Caco-2 (cell line): ENCODE data around the gene KIF26B. TPM values are rescaled to one million over a fixed set of nuclear protein-coding genes. Genes with fewer than 3 reads are reported as not detected.

Experiments
- BruUV-seq: library from RNA; stranded (reverse); fragments of 400-500 nt; replicated peaks from 2 replicates; lab custom pipeline; 2021; lab: Mats Ljungman, UMichigan
- CTCF ChIA-PET: fragments of 300-600 bp; sonication (Branson Sonifier 250); formaldehyde crosslinking; loops from one replicate; lab custom pipeline; 2022; ENCODE audit warnings: antibody characterized with exemption; lab: Charles Lee
- POLR2A ChIA-PET: fragments of 300-600 bp; sonication (Branson Sonifier 250); formaldehyde crosslinking; loops from one replicate; lab custom pipeline; 2022; ENCODE audit warnings: antibody characterized with exemption; lab: Charles Lee
- DNase-seq, 2 experiments: peaks; one replicate each; pipeline versions ENCODE4 v3.0.0 to v3.0.0-alpha.2; 2020 to 2022
- H3K27me3 ChIP-seq: replicated peaks from 2 replicates; pipeline ENCODE4 v1.6.0; 2011; ENCODE audit warnings: low read length; ENCODE audit not compliant: control insufficient read depth, insufficient read depth
- H3K36me3 ChIP-seq: 2 replicates; pipeline ENCODE4 v1.5.1; 2011; ENCODE audit warnings: low read length; ENCODE audit not compliant: control insufficient read depth, insufficient read depth
- H3K4me1 ChIP-seq: fragments of 250-450 bp; sonication (Bioruptor Pico); 2 replicates; pipeline ENCODE4 v1.5.1; 2020; ENCODE audit warnings: mild to moderate bottlenecking
- H3K4me3 ChIP-seq: 2 replicates; pipeline ENCODE4 v1.5.1; 2011; ENCODE audit warnings: low read depth, mild to moderate bottlenecking, control low read depth, low read length
- H3K9me3 ChIP-seq: fragments of 250-450 bp; sonication (Bioruptor Pico); 2 replicates; pipeline ENCODE4 v1.5.1; 2020; ENCODE audit warnings: mild to moderate bottlenecking, moderate library complexity
- H3K27ac Mint-ChIP-seq: one replicate; pipeline ENCODE4 v1.8.0; 2022; ENCODE audit warnings: mixed read lengths; ENCODE audit not compliant: unreplicated experiment
- H3K27me3 Mint-ChIP-seq: one replicate; pipeline ENCODE4 v1.8.0; 2022; ENCODE audit warnings: mixed read lengths; ENCODE audit not compliant: insufficient read depth, unreplicated experiment
- H3K36me3 Mint-ChIP-seq: one replicate; pipeline ENCODE4 v1.8.0; 2022; ENCODE audit warnings: mild to moderate bottlenecking, mixed read lengths; ENCODE audit not compliant: insufficient read depth, unreplicated experiment
- H3K4me1 Mint-ChIP-seq: one replicate; pipeline ENCODE4 v1.8.0; 2022; ENCODE audit warnings: low read depth, mixed read lengths; ENCODE audit not compliant: unreplicated experiment
- H3K4me3 Mint-ChIP-seq: one replicate; pipeline ENCODE4 v1.8.0; 2022; ENCODE audit warnings: mild to moderate bottlenecking, moderate library complexity, mixed read lengths; ENCODE audit not compliant: unreplicated experiment
- H3K9me3 Mint-ChIP-seq: one replicate; pipeline ENCODE4 v1.8.0; 2022; ENCODE audit warnings: mixed read lengths; ENCODE audit not compliant: unreplicated experiment
- intact Hi-C: fragments of 100-400 bp; cut with micrococcal nuclease; formaldehyde crosslinking; loops from one replicate; pipeline ENCODE4 v1.10.0; 2022; ENCODE audit not compliant: unreplicated experiment
- total RNA-seq: library from RNA; stranded (reverse); gene quantifications from 2 replicates; pipeline ENCODE4 v1.2.3, GENCODE V29; 2022
- TF ChIP-seq, protein P1 (sequence below), 2 experiments: fragments of 200-600 bp in 1 of 2; IDR thresholded peaks; 1 replicate in 1 of 2; 2 replicates in 1 of 2; pipeline versions ENCODE4 v1.5.1 to v1.8.0; 2011 to 2022; ENCODE audit warnings: antibody characterized with exemption in 1 of 2, control low read depth in 1 of 2, inconsistent platforms in 1 of 2, low read depth in 1 of 2, low read length in 1 of 2, mild to moderate bottlenecking in 1 of 2, moderate library complexity in 1 of 2; ENCODE audit not compliant: insufficient read depth in 1 of 2, severe bottlenecking in 1 of 2, unreplicated experiment in 1 of 2

The KIF26B gene
- total RNA-seq, 1 experiment from 2014 or later = 4.9 TPM

DNA sequence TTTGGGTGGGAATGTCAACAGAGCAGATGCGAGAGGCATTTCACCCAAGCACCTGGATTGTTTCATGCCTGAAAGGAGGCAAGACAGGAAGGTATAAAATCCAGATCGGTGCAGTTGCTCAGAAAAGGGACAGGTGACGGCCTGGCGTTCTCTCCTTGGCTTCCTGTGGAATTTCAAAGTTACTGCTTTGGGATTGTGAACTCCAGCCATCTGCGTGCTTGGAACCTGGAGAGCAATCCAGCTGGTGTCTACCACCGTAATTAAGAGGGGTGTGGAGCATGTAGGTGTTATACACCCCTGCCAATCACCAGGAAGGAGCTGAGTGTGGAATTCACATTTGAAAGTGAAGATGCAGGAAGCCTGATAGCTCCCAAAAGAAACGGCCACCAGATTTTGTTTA lies 286.1 kb downstream of the KIF26B start:
- H3K36me3 Mint-ChIP-seq = peaks cover 6% of the 10 kb centered on the region
- Histone ChIP-seq H3K27me3 (no peaks in the 10 kb centered on the region), H3K9me3 (no peaks in the 10 kb centered on the region), H3K4me1 (no peaks in the 10 kb centered on the region), H3K36me3 (no peaks in the 10 kb centered on the region), H3K4me3 (no peak overlapping the region)
- no peak overlapping the region for H3K27ac Mint-ChIP-seq
- no peak for DNase-seq
- no TSS peak for BruUV-seq
- intact Hi-C loops = no loop called here
- H3K9me3 Mint-ChIP-seq = no peaks in the 10 kb centered on the region
- H3K27me3 Mint-ChIP-seq = no peaks in the 10 kb centered on the region
- CTCF ChIA-PET = no interaction called here
- TF ChIP-seq, protein P1, sequence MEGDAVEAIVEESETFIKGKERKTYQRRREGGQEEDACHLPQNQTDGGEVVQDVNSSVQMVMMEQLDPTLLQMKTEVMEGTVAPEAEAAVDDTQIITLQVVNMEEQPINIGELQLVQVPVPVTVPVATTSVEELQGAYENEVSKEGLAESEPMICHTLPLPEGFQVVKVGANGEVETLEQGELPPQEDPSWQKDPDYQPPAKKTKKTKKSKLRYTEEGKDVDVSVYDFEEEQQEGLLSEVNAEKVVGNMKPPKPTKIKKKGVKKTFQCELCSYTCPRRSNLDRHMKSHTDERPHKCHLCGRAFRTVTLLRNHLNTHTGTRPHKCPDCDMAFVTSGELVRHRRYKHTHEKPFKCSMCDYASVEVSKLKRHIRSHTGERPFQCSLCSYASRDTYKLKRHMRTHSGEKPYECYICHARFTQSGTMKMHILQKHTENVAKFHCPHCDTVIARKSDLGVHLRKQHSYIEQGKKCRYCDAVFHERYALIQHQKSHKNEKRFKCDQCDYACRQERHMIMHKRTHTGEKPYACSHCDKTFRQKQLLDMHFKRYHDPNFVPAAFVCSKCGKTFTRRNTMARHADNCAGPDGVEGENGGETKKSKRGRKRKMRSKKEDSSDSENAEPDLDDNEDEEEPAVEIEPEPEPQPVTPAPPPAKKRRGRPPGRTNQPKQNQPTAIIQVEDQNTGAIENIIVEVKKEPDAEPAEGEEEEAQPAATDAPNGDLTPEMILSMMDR (IDR thresholded peaks at IDR 0.05; ENCODE audit: insufficient read depth in 1 of 2, low read depth in 1 of 2, low read length in 1 of 2, severe bottlenecking in 1 of 2, unreplicated experiment in 1 of 2) = no peak
- POLR2A ChIA-PET = no interaction called here
- no peak overlapping the region for H3K4me3 Mint-ChIP-seq
- no peaks in the 10 kb centered on the region for H3K4me1 Mint-ChIP-seq

DNA sequence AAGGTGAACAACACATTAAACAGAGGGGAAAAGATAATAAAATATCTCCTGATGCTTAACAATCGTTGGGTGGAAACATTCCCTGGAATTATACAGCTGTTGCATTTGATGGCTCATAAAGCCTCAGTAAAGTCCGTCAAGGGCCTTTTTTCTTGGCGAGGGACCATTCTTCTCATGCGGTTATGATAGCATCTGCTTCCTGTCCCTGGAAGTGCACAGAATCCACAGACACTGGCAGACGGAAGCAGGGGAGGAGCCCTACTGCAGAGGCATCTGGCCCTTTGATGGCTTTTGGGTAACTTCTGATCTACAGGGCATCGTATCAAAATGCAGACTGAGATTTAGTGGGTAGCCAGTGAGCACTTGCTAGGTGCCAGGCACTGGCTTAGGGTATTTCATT lies 286.9 kb downstream of the KIF26B start:
- DNase-seq = no peak
- ChIA-PET CTCF (no interaction called here), POLR2A (no interaction called here)
- Histone ChIP-seq H3K9me3 (no peaks in the 10 kb centered on the region), H3K4me3 (no peak overlapping the region), H3K36me3 (no peaks in the 10 kb centered on the region), H3K4me1 (no peaks in the 10 kb centered on the region), H3K27me3 (no peaks in the 10 kb centered on the region)
- no peaks in the 10 kb centered on the region for H3K27me3 Mint-ChIP-seq
- intact Hi-C loops = no loop called here
- BruUV-seq = no TSS peak
- no peak overlapping the region for H3K27ac Mint-ChIP-seq
- TF ChIP-seq, protein P1 (IDR thresholded peaks at IDR 0.05; ENCODE audit: insufficient read depth in 1 of 2, low read depth in 1 of 2, low read length in 1 of 2, severe bottlenecking in 1 of 2, unreplicated experiment in 1 of 2) = no peak
- no peaks in the 10 kb centered on the region for H3K4me1 Mint-ChIP-seq
- H3K9me3 Mint-ChIP-seq = no peaks in the 10 kb centered on the region
- no peak overlapping the region for H3K4me3 Mint-ChIP-seq
- peaks cover 6% of the 10 kb centered on the region for H3K36me3 Mint-ChIP-seq

DNA sequence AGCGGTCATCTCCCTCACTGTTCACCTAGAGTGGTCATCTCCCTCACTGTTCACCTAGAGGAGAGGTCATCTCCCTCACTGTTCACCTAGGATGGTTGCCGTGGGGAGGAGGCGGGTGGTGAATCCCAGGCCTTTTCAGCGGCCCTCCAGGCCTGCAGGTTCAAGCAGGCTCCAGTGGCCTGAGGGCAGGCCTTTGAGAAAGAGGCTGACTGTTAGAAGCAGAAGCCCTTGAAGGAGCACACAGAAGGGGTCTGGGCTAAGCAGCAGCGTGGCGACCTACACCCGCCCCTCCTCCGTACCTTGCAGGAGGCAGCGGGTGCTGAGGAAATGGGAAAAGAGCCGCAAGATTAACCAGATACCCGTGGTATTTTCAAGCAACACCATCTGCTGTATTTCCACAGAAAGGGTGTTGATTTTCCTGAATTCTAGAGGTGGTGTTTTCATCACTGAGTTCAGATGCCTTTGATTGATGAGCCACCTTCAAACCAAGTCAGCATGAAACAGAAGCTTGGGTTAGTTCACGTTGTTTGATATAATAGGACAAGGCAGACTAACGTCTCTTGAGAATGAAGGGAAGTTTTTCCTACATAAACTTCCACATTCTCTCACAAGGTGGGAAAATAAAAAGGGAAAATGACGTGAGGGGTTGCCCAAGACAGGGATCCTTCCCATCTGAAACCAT lies 289.5 kb downstream of the KIF26B start:
- no peaks in the 10 kb centered on the region for H3K27me3 Mint-ChIP-seq
- TF ChIP-seq, protein P1 (IDR thresholded peaks at IDR 0.05; ENCODE audit: insufficient read depth in 1 of 2, low read depth in 1 of 2, low read length in 1 of 2, severe bottlenecking in 1 of 2, unreplicated experiment in 1 of 2) = no peak
- H3K27me3 ChIP-seq = no peaks in the 10 kb centered on the region
- intact Hi-C loops = no loop called here
- ChIA-PET POLR2A (no interaction called here), CTCF (no interaction called here)
- H3K4me1 Mint-ChIP-seq = no peaks in the 10 kb centered on the region
- no peaks in the 10 kb centered on the region for H3K36me3 Mint-ChIP-seq
- H3K9me3 Mint-ChIP-seq = no peaks in the 10 kb centered on the region
- no peaks in the 10 kb centered on the region for H3K36me3 ChIP-seq
- no peaks in the 10 kb centered on the region for H3K9me3 ChIP-seq
- no TSS peak for BruUV-seq
- H3K4me3 Mint-ChIP-seq = no peak overlapping the region
- no peaks in the 10 kb centered on the region for H3K4me1 ChIP-seq
- H3K27ac Mint-ChIP-seq = no peak overlapping the region
- no peak for DNase-seq
- H3K4me3 ChIP-seq = no peak overlapping the region
